Measurements from ENCODE around the gene LAMB3. TPM values are rescaled to one million over a fixed set of nuclear protein-coding genes. Genes with fewer than 3 reads are reported as not detected.

LAMB3 gene
- total RNA-seq, 1 experiment from 2014 or later, result 70.2 TPM

DNA sequence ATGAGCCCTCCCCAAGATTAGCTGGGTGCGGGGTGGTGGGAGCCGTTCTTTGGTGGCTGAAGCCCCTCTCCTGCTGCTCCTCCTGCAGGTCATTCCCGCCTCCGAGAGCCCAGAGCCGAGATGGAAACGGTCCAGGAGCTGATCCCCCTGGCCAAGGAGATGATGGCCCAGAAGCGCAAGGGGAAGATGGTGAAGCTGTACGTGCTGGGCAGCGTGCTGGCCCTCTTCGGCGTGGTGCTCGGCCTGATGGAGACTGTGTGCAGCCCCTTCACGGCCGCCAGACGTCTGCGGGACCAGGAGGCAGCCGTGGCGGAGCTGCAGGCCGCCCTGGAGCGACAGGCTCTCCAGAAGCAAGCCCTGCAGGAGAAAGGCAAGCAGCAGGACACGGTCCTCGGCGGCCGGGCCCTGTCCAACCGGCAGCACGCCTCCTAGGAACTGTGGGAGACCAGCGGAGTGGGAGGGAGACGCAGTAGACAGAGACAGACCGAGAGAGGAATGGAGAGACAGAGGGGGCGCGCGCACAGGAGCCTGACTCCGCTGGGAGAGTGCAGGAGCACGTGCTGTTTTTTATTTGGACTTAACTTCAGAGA, 23.4 kb upstream of the LAMB3 start:
- ChIA-PET POLR2A (interaction anchor here (1.4 kb wide), 1 partner anchor 23 kb away, joined by 3 read pairs; no protein-coding TSS in a partner anchor), RAD21 (ENCODE audit: low non-redundant PET in 1 of 2, low total read pairs in 2 of 2, uncharacterized antibody in 2 of 2, unreplicated experiment in 2 of 2) (no interaction called here), CTCF (no interaction called here)
- H3K4me3 ChIP-seq (replicated peaks in 1 of 2; ENCODE audit: low read depth in 1 of 2, low read length in 2 of 2), result no peak overlapping the region
- DNase-seq (ENCODE audit: low read depth, low spot score) (no peak), ATAC-seq (no peak)
- no peak overlapping the region for H2AFZ ChIP-seq (ENCODE audit: low read depth, low read length, poor library complexity, severe bottlenecking)
- no peak overlapping the region for H3K9ac ChIP-seq (ENCODE audit: low read length)
- intact Hi-C loops (cut with micrococcal nuclease), result no loop called here
- no peak overlapping the region for H3K4me2 ChIP-seq (ENCODE audit: low read length)
- no peak overlapping the region for H3K27ac ChIP-seq (ENCODE audit: low read depth, low read length)
- H3K27me3 ChIP-seq (ENCODE audit: insufficient read depth, low read length), result no peaks in the 10 kb centered on the region
- peaks cover 0 to 2% of the 10 kb centered on the region in 2 experiments; a peak in 1 of 4 replicates for H3K4me1 ChIP-seq (ENCODE audit: control insufficient read depth in 1 of 2, insufficient read depth in 2 of 2, low read length in 2 of 2)
- no peaks in the 10 kb centered on the region for H3K9me2 ChIP-seq (ENCODE audit: insufficient read depth)
- no peaks in the 10 kb centered on the region for H3K36me3 ChIP-seq (ENCODE audit: control insufficient read depth in 1 of 2, insufficient read depth in 2 of 2, low read length in 2 of 2)
- BruUV-seq (replicated peaks), result no TSS peak
- no peak for TF ChIP-seq CEBPB (IDR thresholded peaks at IDR 0.05; ENCODE audit: low read depth)
- no peak for TF ChIP-seq EZH2phosphoT487 (IDR thresholded peaks at IDR 0.05; ENCODE audit: borderline replicate concordance)
- no peak for TF ChIP-seq RAD21 (IDR thresholded peaks at IDR 0.05; ENCODE audit: low read depth)
- TF ChIP-seq POLR2AphosphoS5 (IDR thresholded peaks at IDR 0.05; ENCODE audit: low read depth, low read length), result no peak
- TF ChIP-seq POLR2A (IDR thresholded peaks at IDR 0.05; ENCODE audit: borderline replicate concordance, extremely low read depth, insufficient read depth, insufficient read length), result no peak
- TF ChIP-seq, protein P1, sequence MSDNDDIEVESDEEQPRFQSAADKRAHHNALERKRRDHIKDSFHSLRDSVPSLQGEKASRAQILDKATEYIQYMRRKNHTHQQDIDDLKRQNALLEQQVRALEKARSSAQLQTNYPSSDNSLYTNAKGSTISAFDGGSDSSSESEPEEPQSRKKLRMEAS (IDR thresholded peaks at IDR 0.05), result no peak
- no peak for TF ChIP-seq ELF1 (IDR thresholded peaks at IDR 0.05; ENCODE audit: borderline replicate concordance, low read depth)
- no peak for TF ChIP-seq ZNF274 (IDR thresholded peaks at IDR 0.05; ENCODE audit: low read depth, low read length)
- no peak for TF ChIP-seq SIN3A (IDR thresholded peaks at IDR 0.05; ENCODE audit: low read depth)
- TF ChIP-seq, protein P2, sequence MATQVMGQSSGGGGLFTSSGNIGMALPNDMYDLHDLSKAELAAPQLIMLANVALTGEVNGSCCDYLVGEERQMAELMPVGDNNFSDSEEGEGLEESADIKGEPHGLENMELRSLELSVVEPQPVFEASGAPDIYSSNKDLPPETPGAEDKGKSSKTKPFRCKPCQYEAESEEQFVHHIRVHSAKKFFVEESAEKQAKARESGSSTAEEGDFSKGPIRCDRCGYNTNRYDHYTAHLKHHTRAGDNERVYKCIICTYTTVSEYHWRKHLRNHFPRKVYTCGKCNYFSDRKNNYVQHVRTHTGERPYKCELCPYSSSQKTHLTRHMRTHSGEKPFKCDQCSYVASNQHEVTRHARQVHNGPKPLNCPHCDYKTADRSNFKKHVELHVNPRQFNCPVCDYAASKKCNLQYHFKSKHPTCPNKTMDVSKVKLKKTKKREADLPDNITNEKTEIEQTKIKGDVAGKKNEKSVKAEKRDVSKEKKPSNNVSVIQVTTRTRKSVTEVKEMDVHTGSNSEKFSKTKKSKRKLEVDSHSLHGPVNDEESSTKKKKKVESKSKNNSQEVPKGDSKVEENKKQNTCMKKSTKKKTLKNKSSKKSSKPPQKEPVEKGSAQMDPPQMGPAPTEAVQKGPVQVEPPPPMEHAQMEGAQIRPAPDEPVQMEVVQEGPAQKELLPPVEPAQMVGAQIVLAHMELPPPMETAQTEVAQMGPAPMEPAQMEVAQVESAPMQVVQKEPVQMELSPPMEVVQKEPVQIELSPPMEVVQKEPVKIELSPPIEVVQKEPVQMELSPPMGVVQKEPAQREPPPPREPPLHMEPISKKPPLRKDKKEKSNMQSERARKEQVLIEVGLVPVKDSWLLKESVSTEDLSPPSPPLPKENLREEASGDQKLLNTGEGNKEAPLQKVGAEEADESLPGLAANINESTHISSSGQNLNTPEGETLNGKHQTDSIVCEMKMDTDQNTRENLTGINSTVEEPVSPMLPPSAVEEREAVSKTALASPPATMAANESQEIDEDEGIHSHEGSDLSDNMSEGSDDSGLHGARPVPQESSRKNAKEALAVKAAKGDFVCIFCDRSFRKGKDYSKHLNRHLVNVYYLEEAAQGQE (IDR thresholded peaks at IDR 0.05; ENCODE audit: low read depth), result no peak
- TF ChIP-seq TCF7L2 (IDR thresholded peaks at IDR 0.05; ENCODE audit: borderline replicate concordance, extremely low read depth, insufficient read depth, insufficient read length), result no peak
- TF ChIP-seq FOSL1 (IDR thresholded peaks at IDR 0.05; ENCODE audit: low read depth), result no peak
- TF ChIP-seq, protein P3, sequence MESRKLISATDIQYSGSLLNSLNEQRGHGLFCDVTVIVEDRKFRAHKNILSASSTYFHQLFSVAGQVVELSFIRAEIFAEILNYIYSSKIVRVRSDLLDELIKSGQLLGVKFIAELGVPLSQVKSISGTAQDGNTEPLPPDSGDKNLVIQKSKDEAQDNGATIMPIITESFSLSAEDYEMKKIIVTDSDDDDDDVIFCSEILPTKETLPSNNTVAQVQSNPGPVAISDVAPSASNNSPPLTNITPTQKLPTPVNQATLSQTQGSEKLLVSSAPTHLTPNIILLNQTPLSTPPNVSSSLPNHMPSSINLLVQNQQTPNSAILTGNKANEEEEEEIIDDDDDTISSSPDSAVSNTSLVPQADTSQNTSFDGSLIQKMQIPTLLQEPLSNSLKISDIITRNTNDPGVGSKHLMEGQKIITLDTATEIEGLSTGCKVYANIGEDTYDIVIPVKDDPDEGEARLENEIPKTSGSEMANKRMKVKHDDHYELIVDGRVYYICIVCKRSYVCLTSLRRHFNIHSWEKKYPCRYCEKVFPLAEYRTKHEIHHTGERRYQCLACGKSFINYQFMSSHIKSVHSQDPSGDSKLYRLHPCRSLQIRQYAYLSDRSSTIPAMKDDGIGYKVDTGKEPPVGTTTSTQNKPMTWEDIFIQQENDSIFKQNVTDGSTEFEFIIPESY (IDR thresholded peaks at IDR 0.05; ENCODE audit: extremely low read depth, insufficient replicate concordance, low read length), result no peak
- TF ChIP-seq EGR1 (IDR thresholded peaks at IDR 0.05; ENCODE audit: low read depth), result no peak
- no peak for TF ChIP-seq ZFX (IDR thresholded peaks at IDR 0.05)
- no peak for TF ChIP-seq YY1 (IDR thresholded peaks at IDR 0.05; ENCODE audit: extremely low read depth, insufficient replicate concordance, low read depth, low read length)
- no peak for TF ChIP-seq SP1 (IDR thresholded peaks at IDR 0.05; ENCODE audit: low read depth)
- TF ChIP-seq CBX3 (IDR thresholded peaks at IDR 0.05; ENCODE audit: low read depth), result no peak
- H4K20me1 ChIP-seq (ENCODE audit: insufficient read depth), result no peaks in the 10 kb centered on the region
- no peaks in the 10 kb centered on the region for H3K9me3 ChIP-seq (ENCODE audit: control insufficient read depth in 1 of 2, insufficient read depth in 1 of 2, low read depth in 1 of 2, low read length in 2 of 2)
- H3K79me2 ChIP-seq (ENCODE audit: insufficient read depth, low read length), result no peaks in the 10 kb centered on the region
